GM12878 (cell line): ENCODE data around the gene RNF150. TPM values are rescaled to one million over a fixed set of nuclear protein-coding genes. Genes with fewer than 3 reads are reported as not detected.

Source experiments
- ATAC-seq: fragments of 200-7000 bp; cut with Tn5 transposase; 3 replicates; pipeline ENCODE4 v1.9.1; 2020; ENCODE audit warnings: mild to moderate bottlenecking, moderate library complexity
- BruUV-seq: library from RNA; stranded (reverse); fragments of 400-500 nt; replicated peaks from 2 replicates; lab custom pipeline; 2021; lab: Mats Ljungman, UMichigan
- CTCF ChIA-PET: fragments of 300-600 bp; sonication (Branson Sonifier 250); formaldehyde crosslinking; extraction: SDS; loops from one replicate; lab custom pipeline; 2021; ENCODE audit warnings: inconsistent platforms; lab: Yijun Ruan, JAX
- POLR2A ChIA-PET: fragments of 350-600 bp; formaldehyde crosslinking; extraction: SDS; loops from one replicate; lab custom pipeline; 2021; ENCODE audit warnings: inconsistent platforms; lab: Charles Lee
- RAD21 ChIA-PET: fragments of 300-600 bp; sonication (Branson Sonifier 250); formaldehyde crosslinking; loops from one replicate; lab custom pipeline; 2023; ENCODE audit warnings: antibody characterized with exemption; ENCODE audit not compliant: unreplicated experiment; lab: Charles Lee
- SMC1A ChIA-PET: fragments of 300-600 bp; sonication (Branson Sonifier 250); formaldehyde crosslinking; loops from one replicate; lab custom pipeline; 2023; ENCODE audit not compliant: unreplicated experiment, uncharacterized antibody; lab: Charles Lee
- DNase-seq: peaks from one replicate; pipeline ENCODE4 v3.0.0-alpha.2; 2011; ENCODE audit warnings: low read depth, low spot score
- FAIRE-seq: peaks from 3 replicates; lab custom pipeline; 2011; peaks lifted over from hg19 to GRCh38; lab: Jason Lieb, UNC
- H2AFZ ChIP-seq: 2 replicates; pipeline ENCODE4 v1.6.0; 2011; ENCODE audit warnings: low read depth, low read length, control low read depth; ENCODE audit not compliant: control insufficient read depth
- H3K27ac ChIP-seq: 2 replicates; pipeline ENCODE4 v1.5.1; 2011; ENCODE audit warnings: control low read depth; ENCODE audit not compliant: control insufficient read depth, insufficient read depth
- H3K27me3 ChIP-seq, 2 experiments: replicated peaks in 1 of 2; 2 replicates each; pipeline versions ENCODE4 v1.6.0 to v1.6.1; 2011; ENCODE audit warnings: low read length in 1 of 2; ENCODE audit not compliant: control insufficient read depth in 2 of 2, insufficient read depth in 2 of 2
- H3K36me3 ChIP-seq, 2 experiments: 2 replicates each; pipeline ENCODE4 v1.5.1; 2011; ENCODE audit warnings: low read length in 1 of 2; ENCODE audit not compliant: control insufficient read depth in 2 of 2, insufficient read depth in 2 of 2
- H3K4me1 ChIP-seq: 2 replicates; pipeline ENCODE4 v1.6.1; 2011; ENCODE audit warnings: mild to moderate bottlenecking, low read length, moderate library complexity, mixed read lengths; ENCODE audit not compliant: control insufficient read depth, insufficient read depth
- H3K4me2 ChIP-seq: 2 replicates; pipeline ENCODE4 v1.6.0; 2011; ENCODE audit warnings: control low read depth; ENCODE audit not compliant: control insufficient read depth, insufficient read depth
- H3K4me3 ChIP-seq: fragments of 200-600 bp; sonication (generic); 2 replicates; pipeline ENCODE4 v1.5.1; 2016
- H3K79me2 ChIP-seq: 2 replicates; pipeline ENCODE4 v1.6.0; 2011; ENCODE audit warnings: low read length; ENCODE audit not compliant: control insufficient read depth, insufficient read depth
- H3K9ac ChIP-seq: 2 replicates; pipeline ENCODE4 v1.8.0; 2011; ENCODE audit warnings: low read length, control low read depth, mixed read lengths; ENCODE audit not compliant: control insufficient read depth, insufficient read depth
- H3K9me3 ChIP-seq: replicated peaks from 3 replicates; pipeline ENCODE4 v1.5.1; 2011; ENCODE audit warnings: mild to moderate bottlenecking, low read length; ENCODE audit not compliant: control insufficient read depth, insufficient read depth
- H4K20me1 ChIP-seq: 2 replicates; pipeline ENCODE4 v1.6.0; 2011; ENCODE audit not compliant: control insufficient read depth, insufficient read depth
- DPF2 ChIP-seq: fragments of 450-650 bp; IDR thresholded peaks from 2 replicates; pipeline ENCODE4 v1.6.1; 2017; ENCODE audit warnings: mild to moderate bottlenecking
- JUNB ChIP-seq: IDR thresholded peaks from 2 replicates; pipeline ENCODE4 v1.6.1; 2016; ENCODE audit warnings: antibody characterized with exemption, mild to moderate bottlenecking
- MTA3 ChIP-seq: IDR thresholded peaks from 2 replicates; pipeline ENCODE4 v1.6.1; 2012; ENCODE audit warnings: low read length, inconsistent platforms, borderline replicate concordance
- MXI1 ChIP-seq: fragments of 150-350 bp; IDR thresholded peaks from 2 replicates; pipeline ENCODE4 v1.6.1; 2011; ENCODE audit warnings: low read depth, mild to moderate bottlenecking, inconsistent platforms, low read length, improper control_type of control experiment
- POU2F2 ChIP-seq: IDR thresholded peaks from 3 replicates; pipeline ENCODE4 v1.6.1; 2011; ENCODE audit warnings: low read depth, mild to moderate bottlenecking, low read length, borderline replicate concordance
- RAD21 ChIP-seq: IDR thresholded peaks from 2 replicates; pipeline ENCODE4 v1.6.1; 2011; ENCODE audit warnings: mild to moderate bottlenecking, low read depth, low read length, moderate library complexity; ENCODE audit not compliant: insufficient read depth
- TCF3 ChIP-seq: IDR thresholded peaks from 2 replicates; pipeline ENCODE4 v1.6.1; 2012; ENCODE audit warnings: low read depth, mild to moderate bottlenecking, low read length, borderline replicate concordance; ENCODE audit not compliant: insufficient read depth
- WGBS: methylation state at CpG from one replicate; pipeline ENCODE4 v1.1.6; 2016; ENCODE audit warnings: low lambda C conversion rate; ENCODE audit not compliant: insufficient replicate concordance, insufficient coverage; ENCODE audit errors: missing lambda C conversion rate; 5-methylcytosine and 5-hydroxymethylcytosine counted together
- in situ Hi-C: fragments of 300-500 bp; cut with MboI; formaldehyde crosslinking; loops from 9 replicates; pipeline ENCODE4 v1.14.3; 2018; ENCODE audit warnings: mixed read lengths
- intact Hi-C: fragments of 100-400 bp; cut with micrococcal nuclease; formaldehyde crosslinking; loops from one replicate; pipeline ENCODE4 v1.14.2; 2022; ENCODE audit not compliant: unreplicated experiment
- polyA plus RNA-seq, 11 experiments: library from polyadenylated mRNA; depleted of rRNA in 4 of 11; unstranded in 6 of 11; stranded (reverse) in 5 of 11; fragments of >200 nt; fragmentation: Nextera tagmentation in 4 of 11; fragmentation: Illumina TruSeq in 1 of 11; extraction: Ambion mirVana in 4 of 11; extraction: Trizol in 1 of 11; gene quantifications; 1 replicate in 1 of 11; 2 replicates in 10 of 11; pipeline versions ENCODE4 v1.2.1 to v1.2.3, GENCODE V29; 2011 to 2016; ENCODE audit warnings: inconsistent platforms in 2 of 11, missing spikeins in 2 of 11, low read depth in 1 of 11
- total RNA-seq, 4 experiments: library from RNA; depleted of rRNA in 3 of 4; stranded (reverse); fragments of >200 nt in 3 of 4; fragmentation: Illumina TruSeq in 1 of 4; extraction: Trizol in 1 of 4; gene quantifications; 2 replicates each; pipeline versions ENCODE4 v1.2.1 to v1.2.3, GENCODE V29; 2013 to 2021
- TF ChIP-seq, protein P1 (sequence below): IDR thresholded peaks from 2 replicates; pipeline ENCODE4 v1.6.1; 2012; ENCODE audit warnings: low read length, inconsistent platforms
- TF ChIP-seq, protein P2 (sequence below): IDR thresholded peaks from 2 replicates; pipeline ENCODE4 v1.6.1; 2011; ENCODE audit warnings: borderline replicate concordance, low read depth, mild to moderate bottlenecking, moderate library complexity, low read length; ENCODE audit not compliant: insufficient read depth, poor library complexity, severe bottlenecking

Gene RNF150
- total and polyA plus RNA-seq, 10 of the 15 experiments (the other 5 are each of a cell fraction or from before 2014, with no cell fraction given) = 0.01 to 2.3 (median 0.04) TPM; not detected in 6

DNA sequence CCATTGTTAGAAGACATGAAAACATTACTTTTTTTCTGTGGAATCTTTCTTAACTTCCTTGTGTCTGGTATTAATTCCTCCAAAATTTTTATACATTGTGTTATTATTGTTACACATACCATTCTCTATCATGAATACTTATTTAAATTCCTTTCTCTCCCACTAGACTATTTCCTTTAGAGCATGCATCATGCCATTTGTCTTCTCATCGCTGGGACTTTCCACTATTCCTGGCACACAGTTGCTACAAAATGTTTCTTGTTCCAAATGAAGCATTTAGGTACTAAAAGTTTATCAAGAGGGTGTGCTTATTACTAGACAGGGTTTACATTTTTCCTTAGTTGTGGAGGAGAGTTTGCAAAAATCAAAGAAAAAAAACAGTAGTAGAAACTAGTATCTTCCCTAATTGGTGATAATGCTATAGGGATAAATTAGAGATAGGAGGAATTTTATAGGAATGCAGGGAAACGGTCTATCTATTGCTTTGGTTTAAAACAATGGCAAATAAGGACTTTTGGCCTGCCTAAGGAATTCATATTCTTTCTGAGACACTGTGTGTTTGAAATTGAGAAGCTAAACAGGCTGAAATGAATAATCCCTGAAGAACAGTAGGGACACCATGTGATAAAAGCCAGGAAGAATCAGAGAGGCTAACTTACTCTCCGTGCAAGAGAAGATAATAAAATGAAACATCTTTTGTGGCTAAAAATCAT lies 189.6 kb downstream of the RNF150 start:
- RAD21 ChIA-PET = no interaction called here
- DNase-seq (no peak), ATAC-seq (no peak), FAIRE-seq (no peak)
- WGBS = 14% methylated on average over 3 of the region's 3 CpGs
- CTCF ChIA-PET = no interaction called here
- TF ChIP-seq RAD21 (no peak), POU2F2 (no peak), MTA3 (no peak), TCF3 (no peak), DPF2 (no peak), MXI1 (no peak), JUNB (no peak)
- TF ChIP-seq, protein P1, sequence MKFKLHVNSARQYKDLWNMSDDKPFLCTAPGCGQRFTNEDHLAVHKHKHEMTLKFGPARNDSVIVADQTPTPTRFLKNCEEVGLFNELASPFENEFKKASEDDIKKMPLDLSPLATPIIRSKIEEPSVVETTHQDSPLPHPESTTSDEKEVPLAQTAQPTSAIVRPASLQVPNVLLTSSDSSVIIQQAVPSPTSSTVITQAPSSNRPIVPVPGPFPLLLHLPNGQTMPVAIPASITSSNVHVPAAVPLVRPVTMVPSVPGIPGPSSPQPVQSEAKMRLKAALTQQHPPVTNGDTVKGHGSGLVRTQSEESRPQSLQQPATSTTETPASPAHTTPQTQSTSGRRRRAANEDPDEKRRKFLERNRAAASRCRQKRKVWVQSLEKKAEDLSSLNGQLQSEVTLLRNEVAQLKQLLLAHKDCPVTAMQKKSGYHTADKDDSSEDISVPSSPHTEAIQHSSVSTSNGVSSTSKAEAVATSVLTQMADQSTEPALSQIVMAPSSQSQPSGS = no peak
- TF ChIP-seq, protein P2, sequence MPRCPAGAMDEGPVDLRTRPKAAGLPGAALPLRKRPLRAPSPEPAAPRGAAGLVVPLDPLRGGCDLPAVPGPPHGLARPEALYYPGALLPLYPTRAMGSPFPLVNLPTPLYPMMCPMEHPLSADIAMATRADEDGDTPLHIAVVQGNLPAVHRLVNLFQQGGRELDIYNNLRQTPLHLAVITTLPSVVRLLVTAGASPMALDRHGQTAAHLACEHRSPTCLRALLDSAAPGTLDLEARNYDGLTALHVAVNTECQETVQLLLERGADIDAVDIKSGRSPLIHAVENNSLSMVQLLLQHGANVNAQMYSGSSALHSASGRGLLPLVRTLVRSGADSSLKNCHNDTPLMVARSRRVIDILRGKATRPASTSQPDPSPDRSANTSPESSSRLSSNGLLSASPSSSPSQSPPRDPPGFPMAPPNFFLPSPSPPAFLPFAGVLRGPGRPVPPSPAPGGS = no peak
- Histone ChIP-seq H3K4me1 (no peaks in the 10 kb centered on the region), H3K79me2 (no peaks in the 10 kb centered on the region), H2AFZ (no peak overlapping the region), H3K9ac (no peak overlapping the region), H3K27ac (no peak overlapping the region), H3K27me3 (no peaks in the 10 kb centered on the region), H4K20me1 (no peaks in the 10 kb centered on the region), H3K9me3 (no peaks in the 10 kb centered on the region), H3K36me3 (no peaks in the 10 kb centered on the region), H3K4me3 (no peak overlapping the region), H3K4me2 (no peak overlapping the region)
- POLR2A ChIA-PET = no interaction called here
- SMC1A ChIA-PET = no interaction called here
- in situ Hi-C loops (no loop called here), intact Hi-C loops (no loop called here)
- BruUV-seq = no TSS peak
